ENCODE measurements around the gene NPFF. TPM values are rescaled to one million over a fixed set of nuclear protein-coding genes. Genes with fewer than 3 reads are reported as not detected.
A peak's percentile ranks its signal among the peaks of the same experiment; 100 is the strongest.

The NPFF gene
- total RNA-seq, 1 experiment from 2014 or later, result not detected

- DNase-seq (ENCODE audit: low read depth), result no peak
These were observed 10.6 kb downstream of the NPFF start for GRCh38 chr12:53496752-53497032.

- DNase-seq (ENCODE audit: low read depth), result peak; percentile 90
These were observed 11.2 kb downstream of the NPFF start for GRCh38 chr12:53495903-53496751.

- no peak for DNase-seq (ENCODE audit: low read depth)
These were observed 13.5 kb downstream of the NPFF start for GRCh38 chr12:53493610-53494391.

GRCh38 chr12:53492830-53493609, 14.3 kb downstream of the NPFF start:
- DNase-seq (ENCODE audit: low read depth), result peak; percentile 77

GRCh38 chr12:53492188-53492587, 15.1 kb downstream of the NPFF start:
- DNase-seq (ENCODE audit: low read depth), result no peak

- no peak for DNase-seq (ENCODE audit: low read depth)
These were observed 17.9 kb downstream of the NPFF start for GRCh38 chr12:53489242-53489864.

- DNase-seq (ENCODE audit: low read depth), result no peak
These were observed 20.4 kb downstream of the NPFF start for GRCh38 chr12:53486736-53487487.

- DNase-seq (ENCODE audit: low read depth), result no peak
These were observed 21.1 kb downstream of the NPFF start for GRCh38 chr12:53485955-53486735.

GRCh38 chr12:53484686-53485575, 22.4 kb downstream of the NPFF start:
- no peak for DNase-seq (ENCODE audit: low read depth)

- no peak for DNase-seq (ENCODE audit: low read depth)
These were observed 23.3 kb downstream of the NPFF start for GRCh38 chr12:53483979-53484377.

- DNase-seq (ENCODE audit: low read depth), result no peak
These were observed 23.9 kb downstream of the NPFF start for GRCh38 chr12:53483225-53483978.

- DNase-seq (ENCODE audit: low read depth), result no peak
These were observed 24.6 kb downstream of the NPFF start for GRCh38 chr12:53482626-53483168.

GRCh38 chr12:53481939-53482586, 25.2 kb downstream of the NPFF start:
- no peak for DNase-seq (ENCODE audit: low read depth)

GRCh38 chr12:53481458-53481857, 25.8 kb downstream of the NPFF start:
- peak; percentile 80 for DNase-seq (ENCODE audit: low read depth)

GRCh38 chr12:53480491-53481442, 26.5 kb downstream of the NPFF start:
- peak; percentile 50 for DNase-seq (ENCODE audit: low read depth)

- no peak for DNase-seq (ENCODE audit: low read depth)
These were observed 28.0 kb downstream of the NPFF start for GRCh38 chr12:53479331-53479730.

All from LHCN-M2 (cell line).